ENCODE data around the gene GRM2.

Gene GRM2

DNA sequence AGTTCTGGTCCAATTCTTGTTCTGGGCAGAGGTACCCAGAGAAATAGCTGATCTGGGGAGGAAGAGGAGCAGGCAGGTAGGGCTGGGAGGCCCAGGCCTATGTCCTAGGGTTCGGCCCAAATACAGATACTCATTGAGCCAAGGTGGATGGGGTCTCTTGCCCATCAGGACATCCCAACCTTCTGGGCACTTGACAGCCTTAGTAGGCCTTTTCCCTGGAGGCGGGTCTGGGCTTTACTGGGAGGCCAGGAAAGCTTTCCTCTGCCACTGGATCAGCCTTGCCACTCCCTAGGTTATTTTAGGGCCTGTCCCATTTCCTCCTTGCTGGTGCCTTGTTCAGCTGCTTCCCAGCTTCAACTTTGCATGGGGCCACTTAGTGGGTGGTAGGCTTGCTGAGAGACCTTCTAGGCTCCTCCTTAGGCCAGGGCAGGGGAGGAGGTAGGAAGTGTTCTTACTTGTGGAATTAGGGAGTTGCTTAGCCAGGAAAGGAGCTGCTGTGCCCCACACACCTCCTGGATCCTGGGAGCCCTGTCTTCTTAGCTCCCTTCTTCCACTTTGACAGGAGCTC is 26.1 kb upstream of the GRM2 start:
- no peak for DNase-seq

- peak; percentile 17 for DNase-seq
Observed at GRCh38 chr3:51681453-51681852, 25.4 kb upstream of the GRM2 start.

- DNase-seq: peak; percentile 60
Observed at GRCh38 chr3:51682079-51682478, 24.8 kb upstream of the GRM2 start.

DNA sequence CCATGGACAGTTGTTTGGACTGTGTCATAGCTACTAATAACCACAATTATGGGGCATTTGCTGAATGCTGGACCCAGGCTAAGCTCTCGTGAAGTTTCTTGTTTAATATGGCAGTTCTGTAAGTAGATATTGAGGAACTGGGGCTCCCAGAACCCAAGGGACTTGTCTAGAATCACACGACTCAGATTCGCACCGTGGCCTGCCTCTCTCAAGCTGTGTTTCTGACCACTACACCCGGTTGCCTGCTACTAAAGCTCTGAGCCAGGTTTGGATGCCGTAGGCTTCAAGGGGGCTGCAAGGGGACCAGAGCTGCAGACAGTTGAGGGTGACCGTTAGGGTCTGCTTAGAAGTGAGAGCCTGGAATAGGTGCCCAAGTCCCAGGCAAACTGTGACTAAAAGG is 24.3 kb upstream of the GRM2 start:
- DNase-seq: no peak

- DNase-seq: no peak
Observed at GRCh38 chr3:51683566-51683965, 23.3 kb upstream of the GRM2 start.

GRCh38 chr3:51684971-51685751 is 21.7 kb upstream of the GRM2 start:
- no peak for DNase-seq

- no peak for DNase-seq
Observed at GRCh38 chr3:51686056-51686455, 20.8 kb upstream of the GRM2 start.

DNA sequence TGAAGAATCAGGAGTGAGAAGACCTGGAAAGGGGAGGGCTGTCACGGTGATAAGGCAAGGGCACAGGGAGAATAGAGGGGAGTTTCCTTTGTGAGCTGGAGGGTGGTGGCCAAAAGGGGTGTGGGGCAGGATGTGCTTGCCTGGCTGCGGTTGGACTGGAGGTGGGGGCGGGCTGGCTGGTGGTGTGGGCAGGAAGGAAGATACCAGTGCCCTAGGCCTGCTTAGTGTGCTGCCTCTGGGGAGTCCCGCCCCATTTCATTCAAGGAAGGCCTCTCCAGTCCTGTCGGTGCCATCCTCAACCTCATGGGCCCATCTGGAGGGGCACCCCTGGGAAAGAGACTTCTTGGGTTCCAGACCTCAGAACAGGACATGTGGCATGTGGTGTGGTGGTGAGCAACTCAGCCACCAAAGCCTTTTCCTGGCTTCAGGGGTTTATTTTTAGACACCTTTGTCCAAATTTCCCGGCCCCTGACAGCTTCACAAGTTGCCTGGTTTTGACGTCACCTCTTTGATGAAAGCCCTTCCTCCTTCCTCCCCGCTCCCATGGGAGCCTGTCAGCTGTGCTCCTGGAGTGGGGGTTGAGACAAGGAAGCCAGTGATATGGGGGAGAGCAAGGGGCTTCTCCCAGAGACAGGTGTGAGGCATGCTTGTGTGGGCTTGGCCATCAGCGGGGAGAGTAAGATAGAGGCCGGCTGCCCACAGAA is 20.2 kb upstream of the GRM2 start:
- peak; percentile 71 for DNase-seq

DNA sequence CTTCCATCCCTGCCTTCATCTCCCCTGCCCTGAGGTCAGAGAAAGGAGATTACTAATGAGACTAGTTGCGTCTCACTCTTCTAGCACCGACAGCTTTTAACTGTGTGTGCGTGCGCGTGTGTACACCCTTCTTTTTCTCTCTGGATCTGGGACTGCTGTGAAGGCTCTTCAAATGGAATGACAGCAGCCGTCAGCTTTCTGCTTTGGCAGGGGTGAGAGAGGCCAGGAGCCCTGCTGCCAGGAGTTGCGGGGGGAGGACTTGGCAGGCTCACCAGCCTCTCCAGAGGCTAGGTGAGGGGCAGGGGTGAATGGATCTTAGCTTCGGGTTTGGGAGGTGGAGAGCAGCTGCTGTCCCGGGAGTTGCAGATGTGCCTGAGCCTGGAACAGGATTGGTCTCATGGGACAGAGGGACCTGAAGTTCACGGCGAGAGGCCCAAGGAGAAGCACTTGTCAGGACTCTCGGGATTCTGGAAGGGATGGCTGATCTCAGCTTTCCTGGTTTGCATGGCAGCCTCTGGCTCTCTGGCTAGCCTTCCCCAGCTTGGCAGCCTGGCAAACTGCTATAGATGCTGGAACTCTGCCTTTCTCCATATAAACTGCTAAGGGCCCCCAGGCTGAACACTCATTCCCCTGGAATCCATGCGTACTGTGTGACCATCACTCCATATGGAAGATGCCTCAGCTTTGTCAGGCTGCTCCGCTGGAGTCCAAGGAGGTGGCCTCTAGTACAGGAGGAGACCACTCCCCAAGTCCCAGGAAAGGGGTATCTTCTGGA is 19.2 kb upstream of the GRM2 start:
- DNase-seq: no peak

- no peak for DNase-seq
Observed at GRCh38 chr3:51688206-51688600, 18.7 kb upstream of the GRM2 start.

GRCh38 chr3:51691021-51691420 is 15.8 kb upstream of the GRM2 start:
- DNase-seq: no peak

DNA sequence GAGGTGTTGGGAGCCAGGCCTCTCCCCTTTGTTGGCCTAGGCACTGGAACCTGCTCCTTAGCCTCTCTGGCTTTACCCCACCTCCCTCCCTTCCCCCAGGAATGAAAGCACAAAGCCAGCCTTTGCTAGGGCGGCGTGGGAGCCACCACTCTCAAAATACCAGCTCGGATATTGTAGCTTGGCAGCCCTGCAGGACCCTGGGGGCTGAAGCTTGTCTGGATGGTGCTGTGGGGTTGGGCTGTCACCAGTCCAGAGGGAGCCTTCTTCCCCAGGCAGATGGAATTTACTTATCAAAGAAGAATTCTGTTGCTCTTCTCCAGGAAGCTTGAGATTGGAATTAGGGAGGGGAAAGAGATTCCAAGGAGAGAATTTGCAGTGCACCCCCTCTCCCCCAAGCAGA is 14.9 kb upstream of the GRM2 start:
- no peak for DNase-seq

GRCh38 chr3:51692980-51693395 is 13.9 kb upstream of the GRM2 start:
- no peak for DNase-seq

DNA sequence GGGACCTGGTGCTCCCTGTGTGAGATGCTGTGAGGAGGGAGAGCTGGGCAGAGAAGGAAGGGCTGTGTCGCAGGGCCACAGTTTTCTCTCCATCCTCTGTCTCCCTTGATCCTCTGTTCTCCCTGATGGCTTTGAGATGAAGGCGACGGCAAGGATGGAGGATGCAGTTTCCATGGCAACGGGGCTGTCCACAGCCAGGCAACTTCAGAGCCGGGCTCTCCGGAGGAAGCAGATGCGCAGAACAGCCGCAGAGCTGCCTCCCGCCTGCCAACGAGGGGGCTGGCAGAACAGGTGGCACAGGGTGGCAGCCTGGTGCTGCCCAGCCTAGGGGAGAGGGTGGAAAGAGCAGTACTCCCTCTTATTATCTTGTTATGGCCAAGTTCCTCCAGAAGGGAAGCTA is 9.9 kb upstream of the GRM2 start:
- no peak for DNase-seq

GRCh38 chr3:51698209-51698608 is 8.7 kb upstream of the GRM2 start:
- no peak for DNase-seq

GRCh38 chr3:51700403-51700802 is 6.5 kb upstream of the GRM2 start:
- DNase-seq: no peak

GRCh38 chr3:51702156-51702555 is 4.7 kb upstream of the GRM2 start:
- DNase-seq: no peak

DNA sequence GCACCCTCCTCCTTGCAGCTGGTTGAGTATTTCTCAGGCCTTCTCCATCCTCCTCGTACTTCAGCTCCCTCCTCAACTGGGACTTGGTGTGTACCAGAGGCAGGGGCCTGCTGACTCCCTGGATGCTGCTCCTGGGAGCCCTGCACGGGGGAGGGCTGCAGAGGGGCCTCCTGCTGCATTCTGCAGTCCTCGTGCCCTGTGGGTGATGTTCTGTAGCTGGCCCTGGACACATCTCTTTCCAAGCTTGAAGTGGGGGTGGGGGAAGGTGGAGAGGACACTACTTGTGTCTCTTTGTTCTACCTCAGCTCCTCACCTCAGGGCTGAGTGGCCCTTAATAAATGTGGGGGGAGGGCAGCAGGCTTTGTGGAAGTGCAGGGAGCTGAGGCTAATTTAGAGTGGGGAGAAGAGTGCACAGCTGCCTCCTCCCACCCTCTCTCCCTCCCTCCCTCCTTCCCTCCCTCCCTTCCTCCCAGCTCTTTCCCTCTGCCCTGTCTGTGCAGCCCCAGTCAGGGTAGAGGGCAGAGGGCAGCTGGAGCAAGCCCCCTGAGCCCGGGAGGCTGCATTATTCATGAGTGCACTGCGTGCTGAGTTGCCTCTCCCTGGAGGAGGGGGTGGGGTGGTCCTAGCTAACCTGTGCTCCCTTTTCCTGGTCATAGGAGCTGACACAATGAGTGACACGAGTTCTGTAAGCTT is 3.7 kb upstream of the GRM2 start:
- DNase-seq: no peak

DNA sequence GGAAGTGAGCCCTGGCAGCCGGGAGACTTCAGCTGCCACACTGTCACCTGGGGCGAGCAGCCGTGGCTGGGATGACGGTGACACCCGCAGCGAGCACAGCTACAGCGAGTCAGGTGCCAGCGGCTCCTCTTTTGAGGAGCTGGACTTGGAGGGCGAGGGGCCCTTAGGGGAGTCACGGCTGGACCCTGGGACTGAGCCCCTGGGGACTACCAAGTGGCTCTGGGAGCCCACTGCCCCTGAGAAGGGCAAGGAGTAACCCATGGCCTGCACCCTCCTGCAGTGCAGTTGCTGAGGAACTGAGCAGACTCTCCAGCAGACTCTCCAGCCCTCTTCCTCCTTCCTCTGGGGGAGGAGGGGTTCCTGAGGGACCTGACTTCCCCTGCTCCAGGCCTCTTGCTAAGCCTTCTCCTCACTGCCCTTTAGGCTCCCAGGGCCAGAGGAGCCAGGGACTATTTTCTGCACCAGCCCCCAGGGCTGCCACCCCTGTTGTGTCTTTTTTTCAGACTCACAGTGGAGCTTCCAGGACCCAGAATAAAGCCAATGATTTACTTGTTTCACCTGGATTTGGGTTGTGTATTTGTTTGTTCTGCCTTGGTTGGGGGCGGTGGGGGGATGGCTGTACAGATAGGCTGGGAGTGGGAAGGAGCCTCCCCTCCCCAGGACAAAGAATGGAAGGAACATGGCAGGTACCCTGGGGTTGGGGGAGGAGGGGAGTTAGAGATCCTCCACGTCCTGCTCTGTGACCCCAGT is 2.9 kb upstream of the GRM2 start:
- DNase-seq: no peak

- no peak for DNase-seq
Observed at GRCh38 chr3:51704511-51704950, 2.3 kb upstream of the GRM2 start.

DNA sequence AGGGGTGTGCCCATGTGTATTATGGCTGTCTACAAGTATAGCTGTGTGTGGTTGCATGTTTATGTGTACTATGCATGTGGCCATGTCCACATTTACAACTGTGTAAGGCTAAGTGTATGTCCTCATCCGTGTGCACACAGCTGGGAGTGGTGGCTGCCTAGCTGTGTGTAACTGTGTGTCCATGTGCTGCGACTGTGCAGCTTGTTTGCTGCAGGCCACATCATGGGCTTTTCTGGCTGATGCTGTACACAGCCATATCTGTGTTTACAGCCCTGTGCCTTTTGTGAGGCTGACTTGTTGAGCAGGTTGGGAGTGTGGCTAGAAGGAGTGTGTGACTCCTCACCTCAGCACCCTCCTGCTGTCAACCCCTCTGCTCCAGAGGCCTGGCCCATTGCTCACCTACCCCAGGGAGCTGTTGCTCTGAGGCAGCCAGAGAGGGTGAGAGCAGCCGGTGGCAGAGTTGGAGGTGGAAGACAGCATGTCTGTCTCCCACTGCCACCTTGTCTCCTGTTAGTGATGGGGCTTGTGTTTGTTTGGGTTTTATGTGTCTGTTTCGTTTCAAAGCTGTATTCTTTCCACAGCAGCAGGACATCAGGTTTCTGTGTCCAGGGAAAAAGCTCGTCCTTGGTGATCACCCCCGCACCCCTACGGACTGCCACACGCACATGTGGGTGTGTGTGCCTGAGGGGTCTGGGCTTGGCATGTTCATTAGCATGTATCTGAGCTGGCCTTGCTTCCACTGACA is 1.4 kb upstream of the GRM2 start:
- DNase-seq: no peak

Measured in stimulated activated CD4-positive, alpha-beta T cell treated with anti-CD3 and anti-CD28 coated beads, Interleukin-4, amount 100 ng/mL, for 1 hour (primary cell).